ENCODE results near the gene PLEKHH1.

DNA sequence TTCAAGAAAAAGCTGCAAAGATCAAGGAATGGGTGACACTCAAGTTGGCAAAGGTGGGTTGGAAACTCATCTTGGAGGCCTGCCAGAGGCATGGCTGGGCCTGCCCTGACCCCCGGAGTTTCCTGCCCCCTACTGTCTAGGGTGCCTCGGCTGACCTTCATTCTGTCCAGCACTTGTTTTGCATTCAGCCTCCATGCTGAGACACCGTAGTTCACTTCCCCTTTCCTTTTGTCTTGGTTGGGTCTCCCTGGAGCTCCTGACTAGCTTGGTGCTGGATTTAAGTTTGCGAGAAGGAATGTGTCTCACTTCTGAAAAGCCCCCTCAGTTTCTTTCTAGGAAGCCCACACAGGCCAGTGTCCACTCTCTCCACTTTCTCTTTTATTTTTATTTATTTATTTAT, 26.5 kb downstream of the PLEKHH1 start:
- no peak for TF ChIP-seq GATA2 (IDR thresholded peaks at IDR 0.05; ENCODE audit: low read depth, low read length)
- no peak for TF ChIP-seq GATA3 (IDR thresholded peaks at IDR 0.05; ENCODE audit: low read depth, low read length)
